AG04449 (cell line): ENCODE measurements around the gene GRHPR.

ENCODE experiments used
- CTCF ChIA-PET: fragments of 350-600 bp; formaldehyde crosslinking; extraction: SDS; loops from one replicate; lab custom pipeline; 2021; ENCODE audit warnings: antibody characterized with exemption; lab: Yijun Ruan, JAX
- POLR2A ChIA-PET: fragments of 400-600, 350-600 bp; formaldehyde crosslinking; extraction: SDS; loops from one replicate; lab custom pipeline; 2020; ENCODE audit warnings: antibody characterized with exemption, inconsistent platforms; lab: Yijun Ruan, JAX
- DNase-seq: peaks from one replicate; pipeline ENCODE4 v3.0.0-alpha.2; 2010; ENCODE audit warnings: low read depth, low spot score
- H3K4me3 ChIP-seq: 2 replicates; pipeline ENCODE4 v1.5.1; 2011; ENCODE audit warnings: low read depth, mild to moderate bottlenecking, control low read depth, low read length
- TF ChIP-seq, protein P1 (sequence below): IDR thresholded peaks from one replicate; pipeline ENCODE4 v1.5.1; 2011; ENCODE audit warnings: mild to moderate bottlenecking, moderate library complexity, low read length, control low read depth, inconsistent platforms; ENCODE audit not compliant: insufficient read depth; ENCODE audit errors: missing control alignments

Gene GRHPR

DNA sequence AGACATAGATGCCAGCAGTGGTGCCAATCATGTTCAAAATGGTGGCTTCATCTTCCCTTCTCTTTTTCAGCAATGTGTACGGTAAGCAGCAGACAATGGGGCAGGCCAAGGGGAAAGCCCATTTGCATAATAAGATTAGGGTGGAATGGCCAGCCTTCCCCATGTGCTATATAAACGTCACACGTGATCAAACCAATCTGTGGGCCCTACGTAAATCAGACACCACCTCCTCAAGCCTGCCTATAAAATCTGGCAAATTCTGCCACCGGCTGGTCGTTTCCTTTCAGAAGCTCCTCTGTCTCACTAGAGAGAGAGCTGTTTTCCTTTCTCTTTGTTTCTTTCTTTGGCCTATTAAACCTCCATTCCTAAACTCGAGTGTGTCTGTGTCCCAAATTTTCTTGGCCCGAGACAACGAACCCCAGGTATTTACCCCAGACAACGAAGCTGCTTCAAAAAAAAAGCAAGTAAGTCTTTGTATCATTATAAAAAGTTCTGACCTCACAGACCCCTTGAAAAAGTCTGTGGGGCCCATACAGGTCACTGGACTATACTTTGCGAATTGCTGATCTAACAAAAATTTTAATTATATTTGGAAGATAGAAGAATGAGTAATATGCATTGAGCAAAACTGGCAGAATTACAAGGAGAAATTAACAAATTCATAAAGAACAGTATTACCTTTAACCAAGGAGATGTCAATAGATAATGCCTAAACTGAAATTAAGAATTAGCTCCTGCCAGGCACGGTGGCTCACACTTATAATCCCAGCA lies 27.6 kb downstream of the GRHPR start:
- CTCF ChIA-PET: interaction anchor here (0.6 to 1.6 kb wide), 2 partner anchors 13 to 35 kb away, joined by 3 to 4 read pairs; no protein-coding TSS in a partner anchor

DNA sequence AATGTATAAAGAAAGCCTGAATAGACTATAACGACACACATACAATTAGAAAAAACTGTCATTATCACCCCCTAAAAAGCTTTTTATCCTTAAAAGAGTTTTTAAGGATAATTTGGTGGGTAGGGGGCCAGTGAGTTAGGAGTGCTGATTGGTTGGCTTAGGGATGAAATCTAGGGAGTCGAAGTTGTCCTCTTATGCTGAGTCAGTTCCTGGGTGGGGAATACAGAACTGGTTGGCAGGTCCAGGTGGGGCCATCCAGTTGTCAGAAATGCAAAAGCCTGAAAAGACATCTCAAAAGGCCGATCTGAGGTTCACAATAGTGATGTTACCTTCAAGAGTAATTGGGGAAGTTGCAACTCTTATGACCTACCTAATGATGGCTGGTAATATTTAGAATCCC lies 29.1 kb downstream of the GRHPR start:
- TF ChIP-seq, protein P1, sequence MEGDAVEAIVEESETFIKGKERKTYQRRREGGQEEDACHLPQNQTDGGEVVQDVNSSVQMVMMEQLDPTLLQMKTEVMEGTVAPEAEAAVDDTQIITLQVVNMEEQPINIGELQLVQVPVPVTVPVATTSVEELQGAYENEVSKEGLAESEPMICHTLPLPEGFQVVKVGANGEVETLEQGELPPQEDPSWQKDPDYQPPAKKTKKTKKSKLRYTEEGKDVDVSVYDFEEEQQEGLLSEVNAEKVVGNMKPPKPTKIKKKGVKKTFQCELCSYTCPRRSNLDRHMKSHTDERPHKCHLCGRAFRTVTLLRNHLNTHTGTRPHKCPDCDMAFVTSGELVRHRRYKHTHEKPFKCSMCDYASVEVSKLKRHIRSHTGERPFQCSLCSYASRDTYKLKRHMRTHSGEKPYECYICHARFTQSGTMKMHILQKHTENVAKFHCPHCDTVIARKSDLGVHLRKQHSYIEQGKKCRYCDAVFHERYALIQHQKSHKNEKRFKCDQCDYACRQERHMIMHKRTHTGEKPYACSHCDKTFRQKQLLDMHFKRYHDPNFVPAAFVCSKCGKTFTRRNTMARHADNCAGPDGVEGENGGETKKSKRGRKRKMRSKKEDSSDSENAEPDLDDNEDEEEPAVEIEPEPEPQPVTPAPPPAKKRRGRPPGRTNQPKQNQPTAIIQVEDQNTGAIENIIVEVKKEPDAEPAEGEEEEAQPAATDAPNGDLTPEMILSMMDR: no peak
- POLR2A ChIA-PET: no interaction called here
- DNase-seq: no peak
- no peak overlapping the region for H3K4me3 ChIP-seq
- CTCF ChIA-PET: interaction anchor here (1.6 kb wide), 1 partner anchor 11 kb away, joined by 4 read pairs; no protein-coding TSS in a partner anchor

More for the DNA sequence above, 27.6 kb downstream of the GRHPR start:
- H3K4me3 ChIP-seq: no peak overlapping the region
- TF ChIP-seq, protein P1: no peak
- POLR2A ChIA-PET: no interaction called here
- DNase-seq: no peak

DNA sequence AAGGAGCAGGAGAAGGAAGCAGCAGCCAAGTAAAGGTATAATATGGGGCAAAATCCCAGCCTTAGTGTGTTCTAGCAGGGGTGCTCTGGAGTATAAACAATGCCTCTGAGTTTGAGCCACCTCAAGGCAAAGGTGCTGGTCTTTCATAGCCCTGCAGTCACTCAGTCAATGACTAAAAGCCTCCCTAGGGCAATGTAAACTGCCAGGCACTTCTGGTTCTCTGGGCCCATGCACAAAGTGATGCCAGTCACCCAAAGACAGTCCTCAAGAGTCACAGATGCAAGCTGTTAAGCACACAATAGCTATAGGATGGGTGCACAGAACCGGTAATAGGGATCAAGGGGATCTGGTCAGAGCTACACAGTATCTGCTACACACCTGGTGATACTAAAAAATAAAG lies 30.1 kb downstream of the GRHPR start:
- CTCF ChIA-PET: no interaction called here
- POLR2A ChIA-PET: no interaction called here
- DNase-seq: no peak
- H3K4me3 ChIP-seq: no peak overlapping the region
- TF ChIP-seq, protein P1: no peak

DNA sequence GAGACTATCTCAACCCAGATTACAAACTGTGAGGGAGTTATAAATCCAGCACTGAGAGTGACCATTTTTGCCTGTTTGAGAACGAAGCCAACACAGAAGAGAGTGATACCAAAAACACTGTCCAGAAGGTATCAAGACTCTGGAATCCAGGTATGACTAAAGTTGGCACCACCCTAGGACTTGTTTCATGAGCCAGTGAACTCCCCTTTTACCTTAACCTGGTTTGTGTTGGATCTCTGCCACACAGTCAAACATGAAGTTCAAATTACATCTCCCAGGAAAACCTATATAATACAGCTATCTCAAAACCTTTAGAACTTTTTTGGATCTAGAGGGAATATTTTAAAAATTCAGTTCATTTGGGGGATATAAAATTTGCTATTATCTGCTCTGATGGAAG lies 31.3 kb downstream of the GRHPR start:
- TF ChIP-seq, protein P1: no peak
- H3K4me3 ChIP-seq: no peak overlapping the region
- DNase-seq: no peak
- POLR2A ChIA-PET: no interaction called here
- CTCF ChIA-PET: no interaction called here

DNA sequence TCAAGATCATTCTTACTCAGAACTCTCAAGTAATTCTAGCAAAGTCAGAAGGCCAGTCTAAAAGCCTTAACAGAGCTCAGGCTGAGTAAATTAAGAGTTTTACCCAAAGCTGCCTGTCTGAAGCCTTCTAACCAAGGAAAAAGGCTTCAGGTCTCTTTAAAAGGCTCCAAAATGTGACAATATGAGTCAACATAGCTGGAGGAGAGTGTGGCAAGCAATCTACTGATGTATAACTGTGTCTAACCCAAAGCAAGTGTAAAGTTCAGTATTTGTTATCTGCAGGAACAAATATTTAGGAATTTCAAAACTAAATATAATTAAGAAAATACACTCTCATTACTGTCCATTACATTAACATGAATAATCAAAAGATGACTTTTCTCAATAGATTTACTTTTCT lies 31.7 kb downstream of the GRHPR start:
- ChIA-PET CTCF (interaction anchor here (0.9 kb wide), 1 partner anchor 8 kb away, joined by 3 read pairs; no protein-coding TSS in a partner anchor), POLR2A (no interaction called here)
- H3K4me3 ChIP-seq: no peak overlapping the region
- TF ChIP-seq, protein P1: no peak
- DNase-seq: no peak

DNA sequence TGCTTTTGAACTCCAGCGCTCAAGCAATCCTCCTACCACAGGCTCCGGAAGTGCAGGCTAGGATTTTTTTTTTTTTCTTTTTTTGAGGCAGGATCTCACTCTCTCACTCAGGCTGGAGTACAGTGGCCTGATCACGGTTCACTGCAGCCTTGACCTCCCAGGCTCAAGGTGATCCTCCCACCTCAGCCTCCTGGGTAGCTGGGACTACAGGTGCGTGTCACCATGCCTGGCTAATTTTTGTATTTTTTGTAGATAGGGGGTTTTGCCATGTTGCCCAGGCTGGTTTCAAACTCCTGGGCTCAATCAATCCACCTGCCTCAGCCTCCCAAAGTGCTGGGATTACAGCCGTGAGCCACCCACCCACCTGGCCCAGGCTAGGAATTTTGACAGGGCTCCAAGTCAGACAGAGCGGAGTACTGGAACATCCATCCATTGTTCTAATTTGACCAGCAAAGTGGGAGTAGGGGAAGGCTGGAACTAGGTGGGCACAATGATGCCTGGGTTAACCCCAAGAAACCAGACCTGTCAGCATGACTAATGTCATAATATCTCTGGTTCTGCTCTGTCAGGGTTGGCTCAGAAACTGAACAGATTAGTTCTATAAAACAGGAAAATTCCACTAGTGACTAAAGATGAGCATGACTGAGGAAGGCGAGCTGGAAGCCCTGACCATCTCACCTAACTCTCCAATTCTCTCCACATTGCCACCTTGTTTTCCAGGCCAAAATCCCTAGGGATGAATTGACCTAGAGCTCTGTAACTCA lies 33.6 kb downstream of the GRHPR start:
- TF ChIP-seq, protein P1: no peak
- DNase-seq: no peak
- ChIA-PET POLR2A (no interaction called here), CTCF (interaction anchor here (1.1 to 1.2 kb wide), 2 partner anchors 9 to 25 kb away, joined by 3 read pairs; no protein-coding TSS in a partner anchor)
- no peak overlapping the region for H3K4me3 ChIP-seq
